Endothelial cell of umbilical vein (primary cell): ENCODE measurements around the gene FMNL2. TPM values are rescaled to one million over a fixed set of nuclear protein-coding genes. Genes with fewer than 3 reads are reported as not detected.
A peak's percentile ranks its signal among the peaks of the same experiment; 100 is the strongest.

ENCODE experiments used
- BruUV-seq: library from RNA; stranded (reverse); fragments of 400-500 nt; replicated peaks from 2 replicates; lab custom pipeline; 2021; lab: Mats Ljungman, UMichigan
- CTCF ChIA-PET: fragments of 300-600, 350-600 bp; sonication (Branson Sonifier 250); formaldehyde crosslinking; loops from one replicate; lab custom pipeline; 2021; ENCODE audit warnings: antibody characterized with exemption, inconsistent platforms; lab: Charles Lee
- POLR2A ChIA-PET: fragments of 300-600, 350-600 bp; sonication (Branson Sonifier 250); formaldehyde crosslinking; loops from one replicate; lab custom pipeline; 2021; ENCODE audit warnings: antibody characterized with exemption, inconsistent platforms; lab: Charles Lee
- DNase-seq: peaks from one replicate; pipeline ENCODE4 v3.0.0-alpha.2; 2011; ENCODE audit warnings: low read depth, low spot score
- FAIRE-seq: peaks from 2 replicates; lab custom pipeline; 2011; peaks lifted over from hg19 to GRCh38; lab: Jason Lieb, UNC
- H2AFZ ChIP-seq: 2 replicates; pipeline ENCODE4 v1.6.0; 2012; ENCODE audit warnings: low read depth, low read length, control low read depth, inconsistent platforms
- H3K27ac ChIP-seq: 2 replicates; pipeline ENCODE4 v1.5.1; 2011; ENCODE audit warnings: low read depth, mild to moderate bottlenecking, control low read depth, low read length, moderate library complexity; ENCODE audit not compliant: insufficient read depth
- H3K27me3 ChIP-seq, 2 experiments: 2 replicates each; pipeline versions ENCODE4 v1.6.0 to v1.6.1; 2011; ENCODE audit warnings: low read length in 2 of 2, mixed read lengths in 1 of 2; ENCODE audit not compliant: control insufficient read depth in 2 of 2, insufficient read depth in 2 of 2
- H3K36me3 ChIP-seq, 2 experiments: 2 replicates in 1 of 2; 3 replicates in 1 of 2; pipeline ENCODE4 v1.5.1; 2011; ENCODE audit warnings: low read length in 2 of 2, mild to moderate bottlenecking in 1 of 2, moderate library complexity in 1 of 2; ENCODE audit not compliant: control insufficient read depth in 2 of 2, insufficient read depth in 2 of 2; ENCODE audit errors: extremely low read depth in 1 of 2
- H3K4me1 ChIP-seq: 3 replicates; pipeline ENCODE4 v1.5.1; 2011; ENCODE audit warnings: mild to moderate bottlenecking, low read length; ENCODE audit not compliant: control insufficient read depth, insufficient read depth; ENCODE audit errors: extremely low read depth
- H3K4me2 ChIP-seq: 2 replicates; pipeline ENCODE4 v1.6.1; 2011; ENCODE audit warnings: low read length, control low read depth, mixed read lengths; ENCODE audit not compliant: insufficient read depth
- H3K4me3 ChIP-seq, 3 experiments: fragments of 200-600 bp in 1 of 3; sonication (generic), shearing (Covaris generic) in 1 of 3; replicated peaks in 1 of 3; 2 replicates each; pipeline ENCODE4 v1.5.1; 2011 to 2016; ENCODE audit warnings: control low read depth in 3 of 3, low read length in 3 of 3, mild to moderate bottlenecking in 2 of 3, inconsistent platforms in 1 of 3, low read depth in 1 of 3, moderate library complexity in 1 of 3; ENCODE audit not compliant: insufficient read depth in 1 of 3
- H3K79me2 ChIP-seq: 2 replicates; pipeline ENCODE4 v1.6.0; 2012; ENCODE audit warnings: low read length, inconsistent platforms; ENCODE audit not compliant: control insufficient read depth, insufficient read depth
- H3K9ac ChIP-seq: replicated peaks from 2 replicates; pipeline ENCODE3; 2011; ENCODE audit warnings: low read length, control low read depth; ENCODE audit not compliant: insufficient read depth; ENCODE audit errors: extremely low read depth
- H3K9me1 ChIP-seq: replicated peaks from 3 replicates; pipeline ENCODE4 v1.6.0; 2011; ENCODE audit warnings: mild to moderate bottlenecking, low read length; ENCODE audit not compliant: control insufficient read depth, insufficient read depth; ENCODE audit errors: extremely low read depth
- H3K9me3 ChIP-seq: replicated peaks from 2 replicates; pipeline ENCODE4 v1.5.1; 2012; ENCODE audit warnings: low read length, inconsistent platforms; ENCODE audit not compliant: control insufficient read depth, insufficient read depth
- H4K20me1 ChIP-seq: replicated peaks from 2 replicates; pipeline ENCODE3; 2011; ENCODE audit warnings: mild to moderate bottlenecking, low read length; ENCODE audit not compliant: control insufficient read depth, insufficient read depth; ENCODE audit errors: extremely low read depth
- CTCF ChIP-seq, 2 donors: IDR thresholded peaks; 1 replicate in 1 of 2; 2 replicates in 1 of 2; pipeline ENCODE4 v1.5.1; 2011; ENCODE audit warnings: low read length in 2 of 2, mild to moderate bottlenecking in 2 of 2, moderate library complexity in 2 of 2, control low read depth in 1 of 2, inconsistent platforms in 1 of 2, low read depth in 1 of 2; ENCODE audit not compliant: insufficient read depth in 1 of 2; ENCODE audit errors: extremely low read depth in 1 of 2
- EZH2 ChIP-seq: IDR thresholded peaks from 2 replicates; pipeline ENCODE4 v1.6.1; 2012; ENCODE audit warnings: borderline replicate concordance, low read depth, mild to moderate bottlenecking, moderate library complexity, low read length, inconsistent platforms; ENCODE audit not compliant: severe bottlenecking
- FOS ChIP-seq: IDR thresholded peaks from 2 replicates; pipeline ENCODE4 v1.6.1; 2011; ENCODE audit warnings: mild to moderate bottlenecking, low read length, moderate library complexity, borderline replicate concordance; ENCODE audit not compliant: insufficient read depth
- GATA2 ChIP-seq: IDR thresholded peaks from 2 replicates; pipeline ENCODE4 v1.7.0; 2011; ENCODE audit warnings: low read depth, mild to moderate bottlenecking, moderate library complexity, mixed read lengths, low read length; ENCODE audit not compliant: insufficient read length, insufficient read depth
- JUN ChIP-seq: IDR thresholded peaks from 2 replicates; pipeline ENCODE4 v1.6.1; 2011; ENCODE audit warnings: borderline replicate concordance, low read depth; ENCODE audit not compliant: insufficient read length, insufficient read depth
- MAX ChIP-seq: IDR thresholded peaks from 2 replicates; pipeline ENCODE4 v1.6.1; 2011; ENCODE audit not compliant: insufficient read depth, insufficient read length
- MYC ChIP-seq: IDR thresholded peaks from one replicate; pipeline ENCODE4 v1.6.1; 2011; ENCODE audit warnings: mild to moderate bottlenecking, low read depth, low read length
- POLR2A ChIP-seq: IDR thresholded peaks from 2 replicates; pipeline ENCODE4 v1.6.1; 2012; ENCODE audit warnings: low read depth, mild to moderate bottlenecking, control low read depth, low read length
- POLR2AphosphoS5 ChIP-seq: IDR thresholded peaks from 2 replicates; pipeline ENCODE4 v1.6.1; 2012; ENCODE audit warnings: low read depth, mild to moderate bottlenecking, control low read depth, low read length, moderate library complexity; ENCODE audit not compliant: insufficient read depth
- dilution Hi-C: fragments of 300-500 bp; cut with MboI; formaldehyde crosslinking; loops from one replicate; pipeline ENCODE4 v1.15.0; 2019; ENCODE audit warnings: low sequenced_read_pairs; ENCODE audit not compliant: extremely low pct_ligation_motif_present
- intact Hi-C: fragments of 100-400 bp; cut with micrococcal nuclease; formaldehyde crosslinking; loops from one replicate; pipeline ENCODE4 v1.10.0; 2022
- polyA plus RNA-seq, 4 experiments: library from polyadenylated mRNA; depleted of rRNA in 3 of 4; stranded (reverse) in 3 of 4; unstranded in 1 of 4; fragments of >200 nt; gene quantifications; 2 replicates each; pipeline versions ENCODE4 v1.2.1 to v1.2.3, GENCODE V29; 2011 to 2012; ENCODE audit warnings: missing spikeins in 1 of 4
- total RNA-seq: library from RNA; stranded (reverse); gene quantifications from 2 replicates; pipeline ENCODE4 v1.2.3, GENCODE V29; 2021

Gene FMNL2
- total and polyA plus RNA-seq, 2 donors (not counting 3 experiments of a cell fraction or from before 2014, with no cell fraction given) = 8.3 to 28.0 TPM

GRCh38 chr2:152584301-152584700 is 249.3 kb downstream of the FMNL2 start:
- ChIA-PET CTCF (no interaction called here), POLR2A (no interaction called here)
- Histone ChIP-seq H3K9ac (no peak overlapping the region), H3K27ac (no peak overlapping the region), H3K4me3 (no peak overlapping the region), H3K9me1 (no peaks in the 10 kb centered on the region), H3K4me1 (peaks cover 33% of the 10 kb centered on the region), H3K36me3 (no peaks in the 10 kb centered on the region), H3K4me2 (no peak overlapping the region), H3K9me3 (no peaks in the 10 kb centered on the region), H2AFZ (no peak overlapping the region), H4K20me1 (no peaks in the 10 kb centered on the region), H3K79me2 (no peaks in the 10 kb centered on the region), H3K27me3 (no peaks in the 10 kb centered on the region)
- intact Hi-C loops = no loop called here
- peak; percentile 6 for DNase-seq
- dilution Hi-C loops = no loop called here
- BruUV-seq = no TSS peak
- no peak for FAIRE-seq
- TF ChIP-seq POLR2A = no peak
- TF ChIP-seq FOS = no peak
- TF ChIP-seq EZH2 = no peak
- no peak for TF ChIP-seq JUN
- TF ChIP-seq POLR2AphosphoS5 = no peak
- no peak for TF ChIP-seq CTCF (IDR thresholded peaks at IDR 0.05; ENCODE audit: extremely low read depth in 1 of 2, insufficient read depth in 1 of 2, low read depth in 1 of 2, low read length in 2 of 2)
- TF ChIP-seq GATA2 = no peak
- no peak for TF ChIP-seq MYC
- TF ChIP-seq MAX = no peak
